MCF 10A (cell line): ENCODE measurements around the gene BLOC1S3. TPM values are rescaled to one million over a fixed set of nuclear protein-coding genes. Genes with fewer than 3 reads are reported as not detected.
A peak's percentile ranks its signal among the peaks of the same experiment; 100 is the strongest.

Experiments
- BruUV-seq: library from RNA; stranded (reverse); fragments of 400-500 nt; replicated peaks from 2 replicates; lab custom pipeline; 2021; lab: Mats Ljungman, UMichigan
- CTCF ChIA-PET: fragments of 300-600 bp; sonication (Branson Sonifier 250); formaldehyde crosslinking; extraction: SDS; loops from one replicate; lab custom pipeline; 2021; ENCODE audit warnings: antibody characterized with exemption, inconsistent platforms; lab: Yijun Ruan, JAX
- POLR2A ChIA-PET: fragments of 300-600, 350-650 bp; sonication (Branson Sonifier 250); formaldehyde crosslinking; extraction: SDS; loops from one replicate; lab custom pipeline; 2020; ENCODE audit warnings: antibody characterized with exemption, inconsistent platforms; lab: Yijun Ruan, JAX
- DNase-seq: peaks from one replicate; pipeline ENCODE4 v3.0.0-alpha.2; 2018; ENCODE audit not compliant: unreplicated experiment
- H3K27ac Mint-ChIP-seq: one replicate; pipeline ENCODE4 v1.8.0; 2022; ENCODE audit warnings: mild to moderate bottlenecking, low read depth, mixed read lengths; ENCODE audit not compliant: unreplicated experiment
- H3K27me3 Mint-ChIP-seq: one replicate; pipeline ENCODE4 v1.8.0; 2022; ENCODE audit warnings: mixed read lengths; ENCODE audit not compliant: insufficient read depth, unreplicated experiment
- H3K36me3 Mint-ChIP-seq: one replicate; pipeline ENCODE4 v1.8.0; 2022; ENCODE audit warnings: mild to moderate bottlenecking, moderate library complexity, mixed read lengths; ENCODE audit not compliant: insufficient read depth, unreplicated experiment
- H3K4me1 Mint-ChIP-seq: one replicate; pipeline ENCODE4 v1.8.0; 2022; ENCODE audit warnings: mixed read lengths; ENCODE audit not compliant: insufficient read depth, unreplicated experiment
- H3K4me3 Mint-ChIP-seq: one replicate; pipeline ENCODE4 v1.8.0; 2022; ENCODE audit warnings: mild to moderate bottlenecking, moderate library complexity, mixed read lengths; ENCODE audit not compliant: unreplicated experiment
- H3K9me3 Mint-ChIP-seq: one replicate; pipeline ENCODE4 v1.8.0; 2022; ENCODE audit warnings: mixed read lengths; ENCODE audit not compliant: unreplicated experiment
- CTCF ChIP-seq: fragments of 200-600 bp; IDR thresholded peaks from one replicate; pipeline ENCODE4 v1.8.0; 2022; ENCODE audit warnings: antibody characterized with exemption, mild to moderate bottlenecking; ENCODE audit not compliant: unreplicated experiment
- intact Hi-C: fragments of 100-400 bp; cut with micrococcal nuclease; formaldehyde crosslinking; loops from 2 replicates; pipeline ENCODE4 v1.14.1; 2022
- total RNA-seq: library from RNA; stranded (reverse); gene quantifications from 2 replicates; pipeline ENCODE4 v1.2.3, GENCODE V29; 2022

The BLOC1S3 gene
- total RNA-seq, 1 experiment from 2014 or later: 14.0 TPM

DNA sequence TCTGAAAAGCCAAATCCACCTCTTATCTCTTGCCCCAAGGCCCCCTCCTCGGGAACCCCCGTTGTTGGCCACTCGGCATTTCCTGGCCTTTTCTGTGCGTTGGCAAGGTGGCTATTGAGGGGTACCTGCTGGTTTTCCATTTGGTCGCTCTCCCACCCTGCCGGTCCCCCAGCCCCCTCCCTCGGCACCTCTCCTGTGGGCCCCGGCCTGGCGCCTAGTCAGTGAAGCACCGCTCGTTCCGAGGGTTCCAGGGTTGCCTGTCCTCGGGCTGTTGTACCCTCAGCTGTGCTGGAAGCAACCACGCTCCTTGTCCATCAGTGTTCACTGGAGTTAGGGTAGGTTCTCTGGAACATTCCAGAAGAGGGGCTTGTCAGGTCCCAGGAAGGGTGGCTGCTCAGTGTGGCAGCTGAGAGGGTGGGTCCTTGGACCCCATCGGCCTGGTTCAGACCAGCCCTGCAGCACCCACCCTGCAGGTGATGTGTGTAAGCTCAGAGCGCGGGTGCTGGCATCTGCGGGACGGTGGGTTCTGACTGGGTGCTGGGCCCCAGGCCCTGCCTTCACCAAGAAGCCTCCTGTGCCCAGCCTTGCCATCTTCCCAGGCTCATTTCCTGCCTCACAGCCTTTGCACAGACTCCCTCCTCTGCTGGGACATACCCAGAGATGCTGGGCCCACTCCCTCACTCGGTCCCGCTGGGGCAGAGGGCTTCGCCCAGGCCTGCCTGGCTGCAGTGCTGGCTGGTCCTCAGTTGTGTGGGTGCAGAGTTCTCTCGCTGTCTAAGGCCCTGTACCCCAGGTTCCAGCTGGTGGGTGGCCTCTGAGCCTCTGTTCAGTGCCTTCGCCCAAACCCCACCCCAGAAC is 39.1 kb upstream of the BLOC1S3 start:
- intact Hi-C loops: no loop called here
- BruUV-seq: no TSS peak
- CTCF ChIA-PET: interaction anchor here (0.6 to 1.1 kb wide), 3 partner anchors 25 to 47 kb away, joined by 3 to 4 read pairs (median 4); no protein-coding TSS in a partner anchor

DNA sequence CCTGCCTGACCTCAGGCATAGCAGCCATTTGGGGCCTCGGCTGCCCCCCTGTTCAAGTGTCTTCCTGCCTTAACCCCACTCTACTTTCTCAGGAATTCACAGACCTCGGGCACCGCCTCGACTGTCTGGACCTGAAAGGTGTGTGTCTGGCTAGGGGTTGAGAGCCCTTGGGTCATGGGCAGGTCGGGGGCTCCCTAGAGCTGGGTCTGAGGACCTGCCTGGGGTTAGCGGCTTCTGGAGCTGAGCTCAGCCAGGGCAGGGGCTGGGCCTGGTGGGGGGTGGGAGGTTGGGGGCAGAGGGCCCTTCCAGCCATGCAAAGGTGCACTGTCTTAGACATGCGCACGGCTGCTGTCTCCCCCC is 38.5 kb upstream of the BLOC1S3 start:
- BruUV-seq: no TSS peak
- Mint-ChIP-seq H3K9me3 (no peaks in the 10 kb centered on the region), H3K4me1 (peaks cover 6% of the 10 kb centered on the region), H3K4me3 (no peak overlapping the region), H3K36me3 (peaks cover 25% of the 10 kb centered on the region), H3K27ac (peak overlapping the region; percentile 54), H3K27me3 (no peaks in the 10 kb centered on the region)
- ChIA-PET POLR2A (interaction anchor here (0.6 kb wide), 2 partner anchors 9 to 129 kb away, joined by 3 to 4 read pairs; no protein-coding TSS in a partner anchor), CTCF (interaction anchor here (0.7 to 1.1 kb wide), 2 partner anchors 44 to 47 kb away, joined by 3 to 4 read pairs; no protein-coding TSS in a partner anchor)
- DNase-seq: no peak
- no peak for TF ChIP-seq CTCF
- intact Hi-C loops: no loop called here

More for the DNA sequence above, 39.1 kb upstream of the BLOC1S3 start:
- POLR2A ChIA-PET: interaction anchor here (0.6 kb wide), 1 partner anchor 130 kb away, joined by 4 read pairs; no protein-coding TSS in a partner anchor
- peaks cover 6% of the 10 kb centered on the region for H3K4me1 Mint-ChIP-seq
- H3K4me3 Mint-ChIP-seq: no peak overlapping the region
- H3K27ac Mint-ChIP-seq: peak overlapping the region; percentile 54
- DNase-seq: no peak
- no peaks in the 10 kb centered on the region for H3K27me3 Mint-ChIP-seq
- no peaks in the 10 kb centered on the region for H3K9me3 Mint-ChIP-seq
- no peak for TF ChIP-seq CTCF
- H3K36me3 Mint-ChIP-seq: peaks cover 22% of the 10 kb centered on the region

- POLR2A ChIA-PET: interaction anchor here (0.6 kb wide), 2 partner anchors 10 to 129 kb away, joined by 3 to 4 read pairs; no protein-coding TSS in a partner anchor
- Mint-ChIP-seq H3K36me3 (peaks cover 25% of the 10 kb centered on the region), H3K4me1 (peaks cover 6% of the 10 kb centered on the region), H3K27me3 (no peaks in the 10 kb centered on the region), H3K4me3 (no peak overlapping the region), H3K27ac (no peak overlapping the region), H3K9me3 (no peaks in the 10 kb centered on the region)
- TF ChIP-seq CTCF: no peak
- no TSS peak for BruUV-seq
- DNase-seq: no peak
- CTCF ChIA-PET: interaction anchor here (0.7 to 1.1 kb wide), 2 partner anchors 44 to 46 kb away, joined by 3 to 4 read pairs; no protein-coding TSS in a partner anchor
- intact Hi-C loops: no loop called here
These were observed 38.1 kb upstream of the BLOC1S3 start for GRCh38 chr19:45140533-45140932.

DNA sequence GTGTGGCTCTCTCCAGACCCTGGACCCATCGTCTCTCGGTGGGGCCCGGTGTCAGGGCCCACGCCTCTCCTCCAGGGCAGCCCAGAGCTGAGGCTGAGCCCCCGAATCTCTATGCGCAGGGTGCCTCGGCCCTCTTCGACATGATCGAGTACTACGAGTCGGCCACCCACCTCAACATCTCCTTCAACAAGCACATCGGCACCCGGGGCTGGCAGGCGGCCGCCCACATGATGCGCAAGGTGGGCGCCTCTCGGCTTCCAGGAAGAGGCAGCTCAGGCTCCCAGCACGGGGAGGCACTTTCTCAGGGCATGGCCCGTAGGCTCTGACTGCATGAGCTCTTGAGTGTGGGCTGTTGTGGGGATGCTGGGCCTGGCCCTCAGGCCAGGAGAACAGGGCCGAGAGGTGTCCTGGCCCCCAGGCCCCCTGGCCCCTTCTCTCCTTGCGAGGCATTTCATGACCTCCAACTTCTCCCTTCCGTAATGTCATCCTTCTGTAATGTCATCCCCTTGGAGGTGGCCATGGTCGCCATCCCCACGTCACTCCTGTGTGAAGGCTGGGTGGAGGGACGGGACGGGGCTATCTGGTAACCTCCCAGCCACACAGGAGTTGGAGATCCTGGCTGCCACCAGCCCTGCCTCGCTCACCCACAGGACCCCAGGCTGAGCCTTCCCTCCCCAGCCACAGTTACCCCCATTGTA is 37.2 kb upstream of the BLOC1S3 start:
- no peak for TF ChIP-seq CTCF
- Mint-ChIP-seq H3K4me1 (peaks cover 6% of the 10 kb centered on the region), H3K27ac (no peak overlapping the region), H3K9me3 (no peaks in the 10 kb centered on the region), H3K27me3 (no peaks in the 10 kb centered on the region), H3K4me3 (no peak overlapping the region), H3K36me3 (peaks cover 25% of the 10 kb centered on the region)
- BruUV-seq: no TSS peak
- ChIA-PET POLR2A (no interaction called here), CTCF (no interaction called here)
- intact Hi-C loops: no loop called here
- DNase-seq: no peak
